ENCODE measurements around the gene PLXNC1.

GRCh38 chr12:94165138-94165537 is 16.8 kb downstream of the PLXNC1 start:
- TF ChIP-seq CTCF (IDR thresholded peaks at IDR 0.05): no peak
- no peak for TF ChIP-seq EZH2 (IDR thresholded peaks at IDR 0.05; ENCODE audit: borderline replicate concordance, insufficient read depth, low read depth, low read length, poor library complexity, severe bottlenecking)

Data from B cell (primary cell).